DMS 273 (cell line): ENCODE data around the gene SLCO3A1.
A peak's percentile ranks its signal among the peaks of the same experiment; 100 is the strongest.

Source experiments
- DNase-seq: peaks from one replicate; lab custom pipeline; 2025; ENCODE audit not compliant: unreplicated experiment; lab: John Stamatoyannopoulos, UW

SLCO3A1 gene

DNA sequence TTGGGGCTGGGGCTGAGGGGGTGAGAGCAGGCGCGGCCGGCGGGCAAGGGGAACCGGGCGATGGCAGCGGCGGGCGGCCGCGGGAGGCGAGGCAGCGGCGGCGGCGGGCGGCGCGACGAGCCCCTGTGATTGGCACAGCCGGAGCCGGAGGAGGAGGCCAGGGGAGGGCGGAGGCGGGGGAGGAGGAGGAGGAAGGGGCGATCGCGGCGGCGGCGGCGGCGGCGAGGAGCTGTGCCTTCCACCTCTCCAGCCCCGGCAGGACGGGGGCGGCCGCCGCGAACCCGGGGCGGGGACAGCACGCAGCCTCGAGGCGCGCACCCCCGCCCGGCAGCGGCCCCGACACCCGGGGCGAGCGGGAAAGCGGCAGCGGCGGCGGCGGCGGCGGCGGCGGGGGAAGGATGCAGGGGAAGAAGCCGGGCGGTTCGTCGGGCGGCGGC, at the start of gene SLCO3A1:
TSS of gene SLCO3A1 (plus strand) at position 198 of the 437 bp plus-strand sequence.
- DNase-seq = peak; percentile 78

DNA sequence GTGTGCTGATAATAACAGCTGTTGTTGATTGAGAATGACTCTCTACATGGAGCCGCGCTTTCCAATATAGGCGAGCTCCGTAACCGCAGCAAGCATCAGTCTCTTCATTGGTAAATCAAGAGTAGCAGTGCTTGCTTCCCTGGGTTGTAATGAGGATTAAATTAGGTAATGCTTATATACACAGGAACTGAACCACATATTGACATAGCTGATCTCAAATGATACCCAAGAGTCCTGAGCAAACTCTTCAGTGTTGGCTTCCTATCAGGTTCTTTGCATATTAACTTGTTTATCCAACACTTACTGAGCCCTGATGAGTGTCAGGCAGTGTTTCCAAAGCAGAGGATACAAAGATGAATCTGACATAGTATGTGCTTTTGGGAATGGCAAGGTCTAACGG, 46.4 kb upstream of the SLCO3A1 start:
- no peak for DNase-seq

DNA sequence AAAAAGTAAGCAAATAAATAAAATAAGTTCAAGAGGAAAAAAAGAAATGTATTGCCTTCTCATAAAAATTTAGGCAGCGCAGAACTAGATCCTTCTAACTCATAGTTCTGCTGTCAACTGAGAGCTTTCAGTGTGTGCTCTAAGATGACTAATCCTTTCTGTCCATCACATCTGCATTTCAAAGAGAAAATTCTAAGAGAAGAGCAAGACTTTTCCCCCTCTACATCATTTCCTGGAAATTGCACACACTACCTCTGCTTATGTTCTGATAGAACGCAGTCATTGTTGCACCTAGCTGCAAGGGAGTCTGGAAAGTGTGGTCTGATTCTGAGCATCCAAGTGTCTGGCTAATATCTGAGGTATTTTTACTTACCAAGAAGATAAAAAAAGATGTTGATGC, 39.6 kb upstream of the SLCO3A1 start:
- no peak for DNase-seq

DNA sequence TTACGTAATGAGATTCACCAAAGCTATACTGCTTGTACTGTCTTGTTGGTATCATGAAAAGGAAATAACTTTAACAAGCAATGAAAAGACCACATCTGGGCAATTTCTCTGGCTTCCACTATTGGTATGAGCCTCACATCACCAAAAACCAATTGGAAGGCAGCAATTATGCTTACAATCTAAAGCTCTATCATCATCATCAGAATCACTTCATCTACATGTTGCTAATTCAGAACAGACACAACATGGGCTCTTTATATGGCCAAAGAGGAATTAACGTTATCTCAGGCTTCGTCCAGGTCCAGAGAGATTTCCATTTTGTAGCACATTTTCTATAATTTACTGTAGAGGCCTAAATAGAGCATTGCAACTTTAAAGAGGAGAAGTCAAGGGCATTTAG, 36.6 kb upstream of the SLCO3A1 start:
- no peak for DNase-seq

DNA sequence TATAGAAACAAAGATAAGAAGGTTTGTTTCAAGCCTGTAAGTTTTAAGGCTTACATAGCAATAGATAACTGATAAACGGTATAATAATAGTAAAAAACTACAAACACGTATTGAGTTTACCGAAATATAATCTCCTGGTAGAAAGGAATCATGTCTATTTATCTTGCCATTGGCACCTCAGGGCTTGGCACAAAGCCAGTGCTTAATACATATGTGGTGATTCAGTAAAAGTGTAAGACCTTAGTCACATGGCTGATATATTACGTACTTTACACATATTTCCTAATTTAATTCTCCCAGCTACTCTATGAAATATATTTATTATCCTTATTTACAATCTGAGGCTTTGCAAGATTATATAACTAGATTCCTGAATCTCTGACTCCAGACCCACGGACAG, 32.0 kb upstream of the SLCO3A1 start:
- DNase-seq = no peak

DNA sequence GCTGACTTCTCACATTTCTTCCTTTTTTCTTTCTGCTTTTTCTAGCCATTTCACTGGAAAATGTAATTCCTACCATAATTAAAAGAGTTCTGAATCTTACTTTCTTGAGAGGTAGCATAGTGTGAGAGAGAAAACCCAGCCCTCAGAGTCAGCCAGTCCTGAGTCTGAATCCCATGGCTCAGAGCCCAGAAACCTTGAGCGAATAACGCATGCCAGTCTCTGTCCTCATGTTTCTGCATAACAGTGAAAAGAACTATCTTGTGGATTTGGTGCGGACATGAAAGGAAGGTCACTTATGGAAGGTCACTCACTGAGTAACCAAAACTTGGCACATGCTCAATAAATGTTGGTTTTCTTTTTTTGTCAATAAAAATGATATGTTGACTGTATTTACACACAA, 29.3 kb upstream of the SLCO3A1 start:
- DNase-seq = no peak

DNA sequence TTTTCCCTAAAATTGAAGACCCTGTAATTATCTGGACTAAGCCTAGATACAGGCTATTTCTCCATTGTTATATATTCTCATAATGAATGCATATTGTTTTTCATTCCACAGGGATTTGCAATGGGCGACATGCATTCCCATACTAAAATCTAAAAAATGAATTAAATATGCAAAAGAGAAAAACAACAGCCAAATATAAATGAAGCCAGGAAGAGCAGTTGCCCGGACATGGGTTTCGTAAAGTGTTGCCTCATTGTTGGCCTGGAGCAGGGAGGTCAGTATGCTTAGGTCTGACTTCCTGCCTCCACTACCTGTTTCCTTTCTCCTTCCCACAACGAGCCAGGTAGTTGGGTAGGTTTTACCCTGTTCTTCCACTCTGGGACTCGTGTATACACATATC, 27.1 kb upstream of the SLCO3A1 start:
- no peak for DNase-seq

DNA sequence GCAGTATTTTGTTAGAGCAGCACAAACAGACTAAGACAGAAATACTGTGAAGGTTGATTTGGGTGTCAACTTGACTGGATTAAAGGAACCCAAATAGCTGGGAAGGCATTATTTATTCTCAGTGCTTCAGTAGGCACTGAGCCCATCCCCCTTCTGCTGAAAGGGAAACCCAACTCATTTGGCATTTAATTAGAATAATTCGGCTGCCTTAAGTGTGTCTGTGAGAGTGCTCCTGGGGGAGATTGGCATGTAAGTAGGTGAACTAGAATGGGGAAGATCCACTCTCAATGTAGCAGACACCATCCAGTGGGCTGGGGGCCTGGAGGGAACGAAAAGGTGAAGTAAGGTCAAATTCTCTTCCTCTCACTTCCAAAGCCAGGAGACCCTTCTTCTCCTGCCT, 20.5 kb upstream of the SLCO3A1 start:
- no peak for DNase-seq

DNA sequence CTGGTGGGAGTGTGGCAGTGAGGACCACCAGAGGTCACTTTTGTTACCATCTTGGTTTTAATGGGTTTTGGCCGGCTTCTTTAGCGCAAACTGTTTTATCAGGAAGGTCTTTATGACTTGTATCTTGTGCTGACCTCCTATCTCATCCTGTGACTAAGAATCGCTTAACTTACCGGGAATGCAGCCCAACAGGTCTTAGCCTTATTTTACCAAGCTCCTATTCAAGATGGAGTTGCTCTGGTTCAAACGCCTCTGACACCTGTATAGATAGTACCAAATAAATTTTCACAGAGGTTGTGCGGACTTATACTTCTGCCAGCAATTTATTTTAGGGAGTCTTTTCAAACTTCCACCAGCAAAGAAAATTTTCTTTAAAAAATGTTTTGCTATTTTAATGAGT, 13.6 kb upstream of the SLCO3A1 start:
- DNase-seq = no peak

DNA sequence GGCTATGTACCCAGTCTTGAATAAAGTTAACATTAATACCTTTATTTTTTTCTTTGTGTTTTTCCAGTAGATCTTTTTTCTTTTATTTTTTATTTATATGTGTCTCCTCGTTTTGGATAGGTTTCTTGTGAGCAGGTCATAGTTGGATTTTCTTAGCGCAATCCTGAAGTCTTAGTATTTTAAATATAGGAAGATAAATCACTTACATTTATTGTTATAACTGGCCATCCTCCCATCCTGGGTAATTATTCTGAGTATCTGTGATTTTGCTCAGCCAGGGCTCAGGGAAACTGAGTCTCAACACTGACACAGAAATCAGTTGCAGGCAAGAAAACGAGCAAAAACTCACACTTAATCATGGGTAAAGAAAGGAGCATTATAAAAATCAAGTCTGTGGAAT, 11.6 kb upstream of the SLCO3A1 start:
- no peak for DNase-seq

DNA sequence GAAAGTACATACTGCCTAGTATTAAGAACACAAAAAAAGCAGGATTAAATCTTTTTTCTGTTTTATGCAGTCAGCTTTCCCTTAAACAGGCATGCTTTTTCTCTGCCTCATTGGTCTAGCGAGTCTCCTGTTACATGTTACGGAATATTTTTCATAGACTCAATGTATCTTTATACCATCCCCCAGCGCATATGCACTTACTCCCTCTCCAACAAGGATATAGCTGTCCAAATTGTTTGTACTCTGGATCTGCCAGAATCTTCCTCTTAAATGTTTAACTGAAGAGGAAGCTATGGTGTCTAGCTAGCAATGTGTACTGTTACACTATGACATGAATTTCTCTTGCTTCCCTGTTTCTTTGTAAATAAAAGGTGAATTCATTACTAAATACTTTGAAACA, 9.2 kb upstream of the SLCO3A1 start:
- DNase-seq = no peak

DNA sequence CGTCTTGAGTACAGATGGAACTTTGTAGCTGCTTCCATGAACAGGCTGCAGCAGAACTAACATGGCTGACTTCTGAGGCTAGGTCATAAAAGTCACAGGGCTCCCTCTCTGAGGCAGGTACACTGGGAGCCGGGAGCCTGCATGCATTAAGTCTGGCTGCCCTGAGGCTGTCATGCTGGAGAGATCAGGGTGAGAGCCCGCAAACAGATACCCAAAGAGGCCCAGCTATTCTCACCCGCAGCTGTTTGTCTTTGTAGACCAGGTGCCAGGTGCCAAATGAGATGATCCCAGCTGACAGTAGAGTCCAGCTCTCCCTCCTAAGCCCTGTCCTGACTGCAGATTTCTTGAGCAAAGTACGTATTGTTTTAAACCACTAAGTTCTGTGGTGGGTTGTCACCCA, 8.6 kb upstream of the SLCO3A1 start:
- DNase-seq = no peak

DNA sequence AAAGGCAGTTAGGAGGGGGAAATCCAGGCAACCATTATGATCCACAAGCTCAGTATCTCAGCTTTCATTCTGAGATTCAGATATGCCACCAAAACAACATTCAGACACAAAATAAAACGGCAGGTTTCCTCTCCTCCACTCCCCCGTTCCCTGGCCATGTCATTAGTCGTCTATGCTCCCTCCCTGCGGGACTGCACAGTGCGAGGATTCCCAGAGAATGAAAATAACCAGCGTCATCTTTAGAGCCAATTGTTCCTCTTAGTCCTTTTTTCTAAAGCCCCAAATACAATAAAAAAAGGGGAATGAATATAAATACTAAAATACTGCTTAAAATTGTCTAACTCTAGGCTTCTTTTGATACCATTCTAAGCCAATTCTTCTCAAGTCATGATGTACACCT, 7.8 kb upstream of the SLCO3A1 start:
- no peak for DNase-seq

DNA sequence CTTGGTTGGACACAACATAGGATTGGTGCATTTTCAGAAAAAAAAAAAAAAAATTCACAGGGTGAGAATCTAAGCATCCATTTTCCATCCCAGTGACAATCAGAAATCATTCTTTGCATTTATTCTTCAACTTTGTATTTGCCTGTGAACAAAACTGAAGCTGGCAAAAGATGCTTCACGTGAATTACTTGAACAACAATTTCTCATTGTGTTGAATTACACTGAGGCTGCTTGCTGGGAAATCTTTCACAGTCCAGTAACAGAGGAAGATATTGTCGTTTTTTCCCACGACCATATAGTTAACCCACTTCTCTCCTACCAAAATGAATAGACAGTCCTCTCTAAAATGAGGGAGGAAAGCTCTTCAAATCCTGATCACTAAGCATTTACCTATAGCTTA, 4.3 kb upstream of the SLCO3A1 start:
- no peak for DNase-seq

DNA sequence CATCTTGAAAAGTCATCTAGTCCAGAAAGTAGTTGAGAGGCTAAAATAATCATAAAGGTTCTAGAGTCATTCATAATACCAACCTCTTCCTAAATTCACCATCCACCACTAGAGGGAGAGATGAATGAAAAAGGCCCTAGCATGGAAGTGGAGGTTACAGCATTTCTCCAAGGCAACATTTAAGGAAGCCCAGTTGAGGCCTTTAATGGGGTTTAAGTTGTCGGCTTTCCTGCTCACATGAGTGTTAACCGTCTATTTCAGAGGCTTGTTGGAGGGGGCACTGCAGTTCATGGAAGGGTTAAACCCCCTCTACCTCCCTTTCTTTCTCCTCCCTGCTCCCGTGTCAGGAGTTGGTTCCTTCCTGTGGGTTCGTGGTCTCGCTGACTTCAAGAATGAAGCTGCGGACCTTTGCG, 3.8 kb upstream of the SLCO3A1 start:
- peak; percentile 67 for DNase-seq

DNA sequence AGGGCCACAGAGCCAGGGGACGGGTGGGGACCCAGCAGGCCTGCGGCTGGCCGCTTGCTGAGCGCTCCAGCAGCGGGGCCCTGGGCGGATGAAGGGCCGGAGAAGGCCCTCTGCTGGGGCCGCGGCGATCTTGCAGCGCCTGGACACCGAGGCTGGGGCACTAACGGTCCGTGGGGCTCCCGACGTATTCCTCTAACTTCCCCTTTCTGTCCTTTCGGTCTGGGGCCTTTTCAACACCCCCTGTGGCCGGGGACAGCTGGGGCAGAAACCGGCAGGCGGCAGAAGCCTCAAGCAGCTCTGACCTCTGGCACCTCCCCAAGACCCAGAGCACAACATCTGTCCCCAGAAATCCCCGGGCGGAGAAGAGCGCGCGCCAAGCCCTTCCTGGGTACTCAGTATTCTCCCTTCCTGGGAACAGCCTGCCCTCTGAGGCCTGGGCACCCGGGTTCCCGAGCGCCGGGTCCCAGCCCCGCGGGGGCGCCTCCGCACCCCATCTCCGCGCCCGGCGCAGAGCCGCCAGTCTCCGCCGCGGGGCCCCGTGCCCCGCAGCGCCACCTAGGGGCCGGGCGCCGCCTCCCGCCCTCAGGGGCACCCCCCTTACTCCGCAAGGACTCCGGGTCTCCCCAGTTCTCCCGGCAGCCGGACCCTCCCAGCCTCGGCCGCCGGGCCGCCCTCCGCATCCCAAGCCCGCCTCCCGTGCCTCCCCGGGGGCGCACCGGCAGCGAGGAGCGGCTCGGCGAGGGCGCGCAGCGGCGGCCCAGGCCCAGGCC, 582 bp upstream of the SLCO3A1 start:
- DNase-seq = peak; percentile 78

DNA sequence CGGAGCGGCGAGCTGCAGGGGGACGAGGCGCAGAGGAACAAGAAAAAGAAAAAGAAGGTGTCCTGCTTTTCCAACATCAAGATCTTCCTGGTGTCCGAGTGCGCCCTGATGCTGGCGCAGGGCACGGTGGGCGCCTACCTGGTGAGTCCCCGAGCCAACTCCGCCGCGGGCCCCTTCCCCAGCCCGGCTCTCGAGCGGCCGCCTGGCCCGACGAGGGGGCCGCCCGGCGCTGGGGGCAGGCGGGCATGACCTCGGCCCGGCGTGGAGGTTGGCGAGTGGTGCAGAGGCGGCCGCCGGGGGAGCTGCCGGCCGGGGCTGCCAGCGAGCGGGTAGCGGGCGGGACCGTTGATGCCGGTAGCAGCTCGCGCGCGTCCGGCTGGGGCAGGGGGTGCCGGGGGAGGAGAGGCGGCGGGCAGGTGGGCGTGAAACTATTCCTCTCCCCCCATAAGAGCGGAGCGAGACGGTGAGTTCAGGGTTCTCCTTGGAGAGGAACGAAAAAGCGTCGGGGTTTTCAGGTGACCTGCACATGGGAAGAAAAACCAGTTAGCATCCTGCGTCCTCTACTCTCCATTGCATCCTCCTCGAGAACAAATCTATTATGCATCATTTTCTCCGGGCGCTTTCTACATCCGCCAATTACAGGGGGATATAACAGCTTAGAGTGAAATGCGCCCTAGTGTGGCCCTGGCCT, 585 bp downstream of the SLCO3A1 start:
- DNase-seq = peak; percentile 64

DNA sequence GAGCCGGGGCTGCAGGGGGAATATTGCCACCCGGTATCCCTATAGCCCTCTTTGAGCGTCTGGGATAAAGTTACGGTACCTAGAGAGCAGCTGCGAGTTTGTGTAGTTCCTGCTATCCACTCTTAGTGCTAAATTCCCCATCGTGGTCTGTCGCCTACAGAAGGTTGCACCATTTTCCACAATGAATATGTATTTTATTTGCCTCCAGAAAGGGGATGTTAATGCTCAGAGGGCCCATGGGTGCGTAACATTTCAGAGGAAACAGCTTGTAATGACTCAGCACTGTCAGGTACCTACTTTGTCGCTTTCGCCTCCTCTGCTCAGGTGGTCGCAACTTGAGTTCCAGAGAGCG, 1.1 kb downstream of the SLCO3A1 start:
- DNase-seq = no peak

DNA sequence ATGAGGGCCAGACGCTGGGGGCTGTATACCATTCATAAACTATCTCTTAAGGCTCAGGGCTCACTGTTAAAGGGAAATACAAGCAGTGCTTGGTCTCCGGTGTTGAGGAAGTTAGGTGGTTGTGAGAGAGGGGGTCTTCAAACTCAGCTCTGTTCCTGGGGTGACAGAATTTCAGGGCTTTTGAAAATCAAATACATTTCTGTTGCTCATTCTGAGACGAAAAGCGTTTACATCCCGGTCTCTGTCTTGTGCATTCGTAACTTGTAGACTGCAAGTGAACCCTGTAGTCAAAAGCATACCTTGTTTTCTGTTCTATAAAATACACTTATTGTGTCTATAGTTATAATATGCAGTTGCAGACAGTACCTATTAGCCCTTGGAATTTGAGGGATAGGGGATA, 1.7 kb downstream of the SLCO3A1 start:
- peak; percentile 26 for DNase-seq

DNA sequence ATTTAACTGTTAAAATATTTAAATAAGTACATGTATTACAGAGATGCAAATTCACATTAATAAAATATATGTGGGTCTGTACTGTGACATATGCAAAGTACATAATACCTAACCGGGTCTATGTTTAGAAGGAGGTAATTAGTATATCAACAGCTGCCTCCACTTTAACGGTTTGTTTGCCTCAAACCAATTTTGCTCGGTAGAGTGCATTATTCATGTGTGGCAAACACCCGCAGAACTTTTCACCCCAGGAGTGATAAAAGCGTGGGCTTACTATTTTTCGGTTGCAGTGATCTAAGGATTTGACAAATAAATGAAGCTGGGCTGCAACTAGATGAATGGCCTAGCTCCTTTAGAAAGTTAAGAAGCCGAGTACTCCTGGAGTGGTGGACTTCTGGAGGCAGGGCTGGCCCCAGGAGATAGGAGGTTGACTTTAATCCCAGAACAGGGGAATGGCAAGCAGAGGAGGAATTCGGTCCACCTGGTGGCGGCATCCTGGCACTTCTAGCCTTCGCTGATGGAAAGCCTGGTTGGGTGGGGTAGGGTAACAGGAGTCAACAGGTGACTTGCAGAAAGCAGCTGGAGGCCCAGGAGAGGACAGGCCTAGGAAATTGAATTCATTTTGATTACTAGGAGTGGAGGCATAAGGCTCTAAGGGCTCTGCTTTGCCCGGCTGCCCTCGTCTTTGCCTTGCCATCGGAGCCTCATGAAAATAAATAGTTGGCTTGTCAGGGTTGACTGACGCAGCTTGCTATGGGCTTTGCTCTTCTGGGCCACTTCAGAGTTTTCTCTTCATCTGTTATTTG, 2.4 kb downstream of the SLCO3A1 start:
- DNase-seq = peak; percentile 81

DNA sequence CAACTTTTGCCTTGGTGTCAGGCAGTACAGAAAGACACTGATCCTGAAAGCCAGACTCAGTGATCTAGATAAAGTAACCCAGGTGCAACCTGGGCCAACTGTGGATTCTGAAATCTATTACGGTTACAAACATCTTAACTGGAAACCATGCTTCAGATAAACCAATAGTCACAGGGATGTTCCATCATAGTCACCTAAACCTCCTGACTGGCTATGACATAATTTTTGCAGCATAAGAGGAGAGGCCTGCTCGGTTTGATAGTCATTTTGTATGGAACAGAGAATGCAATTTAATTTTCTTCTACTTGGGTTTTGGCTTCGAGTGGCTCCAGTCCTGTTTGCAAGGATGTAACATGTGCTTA, 3.7 kb downstream of the SLCO3A1 start:
- DNase-seq = no peak

DNA sequence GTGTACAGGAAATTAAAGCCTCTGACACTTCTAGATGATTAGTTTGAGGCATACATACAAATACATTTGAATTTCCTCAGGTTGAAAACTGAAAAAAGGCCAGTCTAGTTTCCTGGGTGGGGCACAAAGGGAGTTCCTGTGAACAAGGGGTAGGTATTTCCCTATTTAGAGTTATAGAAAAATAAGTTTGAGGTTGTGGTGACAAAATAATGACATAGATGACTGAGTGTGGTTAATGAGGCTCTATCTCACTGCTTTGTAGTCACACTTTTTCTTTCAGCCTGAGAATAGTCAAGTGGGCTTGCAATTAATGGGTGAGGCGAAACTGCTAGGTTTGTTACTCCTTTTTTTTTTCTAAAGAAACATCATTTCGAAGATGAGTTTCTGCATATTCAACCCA, 4.3 kb downstream of the SLCO3A1 start:
- no peak for DNase-seq
